Measurements from ENCODE around the gene CRACDL.

- no peak for TF ChIP-seq CTCF (IDR thresholded peaks at IDR 0.05)
- TF ChIP-seq POLR2A (IDR thresholded peaks at IDR 0.05) = no peak
These were observed 19.0 kb downstream of the CRACDL start for GRCh38 chr2:98917031-98917471.
